Measurements from ENCODE around the gene PTPRT.

Gene PTPRT

GRCh38 chr20:43151256-43151655 is 38.5 kb downstream of the PTPRT start:
- H3K9me3 ChIP-seq (ENCODE audit: insufficient read depth, low read length): no peaks in the 10 kb centered on the region

GRCh38 chr20:43140726-43141125 is 49.0 kb downstream of the PTPRT start:
- Histone ChIP-seq H3K27ac (ENCODE audit: low read depth, low read length) (no peak overlapping the region), H2AFZ (ENCODE audit: low read depth, low read length, severe bottlenecking) (no peak overlapping the region), H4K20me1 (ENCODE audit: low read depth, low read length) (no peaks in the 10 kb centered on the region), H3K9ac (ENCODE audit: low read length) (no peak overlapping the region), H3K9me3 (ENCODE audit: insufficient read depth, low read length) (no peaks in the 10 kb centered on the region), H3K79me2 (ENCODE audit: insufficient read depth, low read length) (no peaks in the 10 kb centered on the region), H3K4me2 (ENCODE audit: low read depth, low read length, poor library complexity, severe bottlenecking) (no peak overlapping the region), H3K4me3 (ENCODE audit: insufficient read depth, low read length, poor library complexity, severe bottlenecking) (no peak overlapping the region), H3K36me3 (ENCODE audit: low read length) (no peaks in the 10 kb centered on the region), H3K9me2 (replicated peaks; ENCODE audit: insufficient read depth, low read length) (no peaks in the 10 kb centered on the region), H3F3A (ENCODE audit: insufficient read depth) (no peaks in the 10 kb centered on the region), H3K27me3 (ENCODE audit: low read length) (no peaks in the 10 kb centered on the region)
- TF ChIP-seq EZH2phosphoT487 (conservative IDR thresholded peaks at IDR 0.05; ENCODE audit: low read length) (no peak), CTCF (IDR thresholded peaks at IDR 0.05; ENCODE audit: insufficient read depth, low read length, poor library complexity, severe bottlenecking) (no peak)

More at GRCh38 chr20:43151256-43151655, 38.5 kb downstream of the PTPRT start:
- Histone ChIP-seq H3K79me2 (ENCODE audit: insufficient read depth, low read length) (no peaks in the 10 kb centered on the region), H3F3A (ENCODE audit: insufficient read depth) (no peaks in the 10 kb centered on the region), H3K36me3 (ENCODE audit: low read length) (no peaks in the 10 kb centered on the region), H3K4me2 (ENCODE audit: low read depth, low read length, poor library complexity, severe bottlenecking) (no peak overlapping the region), H3K9ac (ENCODE audit: low read length) (no peak overlapping the region), H2AFZ (ENCODE audit: low read depth, low read length, severe bottlenecking) (no peak overlapping the region), H4K20me1 (ENCODE audit: low read depth, low read length) (no peaks in the 10 kb centered on the region), H3K27me3 (ENCODE audit: low read length) (no peaks in the 10 kb centered on the region), H3K9me2 (replicated peaks; ENCODE audit: insufficient read depth, low read length) (no peaks in the 10 kb centered on the region), H3K27ac (ENCODE audit: low read depth, low read length) (no peak overlapping the region), H3K4me3 (ENCODE audit: insufficient read depth, low read length, poor library complexity, severe bottlenecking) (no peak overlapping the region)
- no peak for TF ChIP-seq EZH2phosphoT487 (conservative IDR thresholded peaks at IDR 0.05; ENCODE audit: low read length)
- TF ChIP-seq CTCF (IDR thresholded peaks at IDR 0.05; ENCODE audit: insufficient read depth, low read length, poor library complexity, severe bottlenecking): no peak

GRCh38 chr20:43138061-43138770 is 51.5 kb downstream of the PTPRT start:
- no peak overlapping the region for H3K9ac ChIP-seq (ENCODE audit: low read length)
- H3K79me2 ChIP-seq (ENCODE audit: insufficient read depth, low read length): no peaks in the 10 kb centered on the region
- H3K4me2 ChIP-seq (ENCODE audit: low read depth, low read length, poor library complexity, severe bottlenecking): no peak overlapping the region
- TF ChIP-seq CTCF (IDR thresholded peaks at IDR 0.05; ENCODE audit: insufficient read depth, low read length, poor library complexity, severe bottlenecking): no peak
- no peak for TF ChIP-seq EZH2phosphoT487 (conservative IDR thresholded peaks at IDR 0.05; ENCODE audit: low read length)
- H3K4me3 ChIP-seq (ENCODE audit: insufficient read depth, low read length, poor library complexity, severe bottlenecking): no peak overlapping the region
- H4K20me1 ChIP-seq (ENCODE audit: low read depth, low read length): no peaks in the 10 kb centered on the region
- H3K27ac ChIP-seq (ENCODE audit: low read depth, low read length): no peak overlapping the region
- no peak overlapping the region for H2AFZ ChIP-seq (ENCODE audit: low read depth, low read length, severe bottlenecking)
- no peaks in the 10 kb centered on the region for H3K9me3 ChIP-seq (ENCODE audit: insufficient read depth, low read length)
- H3K9me2 ChIP-seq (replicated peaks; ENCODE audit: insufficient read depth, low read length): no peaks in the 10 kb centered on the region
- H3K27me3 ChIP-seq (ENCODE audit: low read length): no peaks in the 10 kb centered on the region
- H3F3A ChIP-seq (ENCODE audit: insufficient read depth): no peaks in the 10 kb centered on the region
- no peaks in the 10 kb centered on the region for H3K36me3 ChIP-seq (ENCODE audit: low read length)

Measured in SU-DHL-6 (cell line).